Measurements from ENCODE around the gene TRUB1.

The TRUB1 gene

DNA sequence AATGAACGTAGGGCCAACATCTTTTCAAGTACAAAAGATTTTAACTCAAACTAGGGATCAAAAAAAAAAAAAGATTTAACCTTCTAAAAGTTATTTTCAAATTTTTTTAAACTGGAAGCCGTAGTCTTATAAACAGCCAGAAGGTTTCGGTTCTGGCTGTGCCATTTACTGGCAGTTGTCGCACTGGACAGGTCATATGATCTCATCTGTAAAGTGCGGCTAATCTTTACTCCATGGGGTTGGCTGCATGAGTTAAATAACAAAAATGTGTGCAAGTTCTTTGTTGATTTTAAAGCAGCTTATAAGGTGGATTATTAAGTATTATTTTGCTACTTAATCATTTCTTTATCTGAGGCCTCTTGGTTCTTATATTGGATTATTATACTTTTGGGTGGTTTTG is 36.6 kb downstream of the TRUB1 start:
- DNase-seq (ENCODE audit: low read depth in 2 of 2, low spot score in 1 of 2): no peak

DNA sequence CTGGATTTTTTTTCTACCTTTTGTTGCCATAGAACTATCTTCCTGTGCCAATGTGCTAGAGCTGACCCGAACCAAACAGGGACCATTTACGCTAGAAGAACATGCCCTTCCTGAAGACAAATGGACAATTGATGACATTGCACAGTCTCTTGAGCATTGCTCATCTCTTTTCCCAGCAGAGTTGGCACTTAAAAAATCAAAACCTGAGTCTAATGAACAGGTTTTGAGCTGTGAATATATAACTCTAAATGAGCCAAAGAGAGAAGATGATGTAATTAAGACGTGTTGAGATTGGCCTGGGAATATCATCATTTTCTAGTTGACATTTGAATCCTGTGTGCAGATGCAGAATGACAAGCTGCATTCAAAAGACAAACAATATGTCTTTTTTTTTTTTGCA is 37.1 kb downstream of the TRUB1 start:
- no peak for DNase-seq (ENCODE audit: low read depth in 2 of 2, low spot score in 1 of 2)

DNA sequence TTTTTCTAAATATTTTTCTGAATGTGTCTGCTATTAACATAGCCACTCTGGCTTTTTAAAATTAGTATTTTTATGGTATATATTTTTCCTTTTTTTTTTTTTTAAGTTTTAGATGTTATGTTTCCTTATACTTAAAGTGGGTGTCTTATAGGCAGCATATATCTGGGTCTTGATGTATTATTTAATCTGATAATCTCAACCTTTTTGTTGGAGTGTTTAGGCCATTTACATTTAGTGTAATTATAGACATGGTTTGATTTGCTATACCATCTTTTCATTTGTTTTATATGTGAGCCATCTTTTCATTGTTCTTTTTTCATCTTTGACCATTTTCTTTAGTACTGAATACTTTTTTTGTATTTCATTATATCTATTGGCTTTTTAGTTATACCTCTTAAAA is 45.0 kb downstream of the TRUB1 start:
- DNase-seq (ENCODE audit: low read depth in 2 of 2, low spot score in 1 of 2): no peak

DNA sequence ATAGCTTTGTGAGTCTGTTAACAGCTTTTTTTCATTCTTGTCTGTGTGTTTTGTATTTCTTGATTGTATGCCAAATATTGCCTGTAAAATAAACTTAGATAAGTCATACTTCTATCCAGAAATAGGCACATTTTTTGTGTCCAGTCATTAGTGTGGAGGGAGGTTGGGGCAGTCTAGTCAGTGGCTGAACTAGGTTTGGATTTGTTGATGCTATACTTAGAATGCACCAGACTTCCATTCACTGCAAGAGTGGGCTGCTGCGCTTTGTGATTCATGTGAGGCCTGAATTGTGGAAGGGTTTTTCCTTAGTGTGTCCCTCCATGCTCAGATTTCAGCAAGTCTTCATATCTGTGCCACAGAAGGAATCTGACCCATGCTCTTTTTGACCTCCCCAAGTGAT is 50.0 kb downstream of the TRUB1 start:
- no peak for DNase-seq (ENCODE audit: low read depth in 2 of 2, low spot score in 1 of 2)

GRCh38 chr10:114990586-114990985 is 52.6 kb downstream of the TRUB1 start:
- DNase-seq (ENCODE audit: low read depth in 2 of 2, low spot score in 1 of 2): no peak

DNA sequence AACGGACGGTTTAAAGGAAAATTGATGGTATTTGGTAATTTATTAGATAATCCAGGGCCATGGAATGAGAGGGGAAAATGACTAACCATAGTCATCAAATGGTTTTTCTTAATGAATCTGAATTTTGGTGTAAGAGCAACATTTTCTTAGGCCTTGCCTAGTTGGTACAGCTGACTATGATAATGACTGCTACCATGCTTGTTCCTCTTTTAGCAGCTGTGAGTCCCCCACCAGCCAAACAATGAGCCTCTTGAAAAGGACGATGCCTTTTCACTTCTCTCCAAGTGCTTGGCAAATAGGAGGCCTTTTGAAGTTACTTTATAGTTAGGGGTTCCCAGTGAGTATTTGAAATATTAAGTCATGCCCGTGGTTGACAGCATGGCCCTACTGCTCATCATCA is 53.0 kb downstream of the TRUB1 start:
- no peak for DNase-seq (ENCODE audit: low read depth in 2 of 2, low spot score in 1 of 2)

GRCh38 chr10:114992189-114992775 is 54.3 kb downstream of the TRUB1 start:
- DNase-seq (ENCODE audit: low read depth in 2 of 2, low spot score in 1 of 2): no peak

GRCh38 chr10:114995468-114996247 is 57.7 kb downstream of the TRUB1 start:
- DNase-seq (ENCODE audit: low read depth in 2 of 2, low spot score in 1 of 2): no peak

DNA sequence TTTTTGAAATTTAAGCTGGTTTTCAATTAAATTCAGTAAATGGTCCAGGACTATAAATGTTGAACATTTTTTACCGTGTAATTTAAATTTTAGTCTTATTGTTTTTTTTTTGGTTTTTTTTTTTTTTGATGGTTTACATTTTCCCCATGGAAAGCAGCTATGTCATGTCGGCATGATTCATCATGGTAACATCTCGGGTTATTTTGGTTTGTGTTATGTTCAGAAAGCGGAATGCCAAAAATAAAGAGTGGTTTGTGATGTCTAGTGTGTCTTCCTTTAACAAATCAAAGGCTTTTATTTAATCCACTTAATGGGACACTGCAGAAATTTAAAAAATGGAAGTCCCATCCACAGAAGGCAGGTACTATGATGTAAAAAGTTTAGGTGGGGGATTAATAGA is 58.5 kb downstream of the TRUB1 start:
- no peak for DNase-seq (ENCODE audit: low read depth in 2 of 2, low spot score in 1 of 2)

DNA sequence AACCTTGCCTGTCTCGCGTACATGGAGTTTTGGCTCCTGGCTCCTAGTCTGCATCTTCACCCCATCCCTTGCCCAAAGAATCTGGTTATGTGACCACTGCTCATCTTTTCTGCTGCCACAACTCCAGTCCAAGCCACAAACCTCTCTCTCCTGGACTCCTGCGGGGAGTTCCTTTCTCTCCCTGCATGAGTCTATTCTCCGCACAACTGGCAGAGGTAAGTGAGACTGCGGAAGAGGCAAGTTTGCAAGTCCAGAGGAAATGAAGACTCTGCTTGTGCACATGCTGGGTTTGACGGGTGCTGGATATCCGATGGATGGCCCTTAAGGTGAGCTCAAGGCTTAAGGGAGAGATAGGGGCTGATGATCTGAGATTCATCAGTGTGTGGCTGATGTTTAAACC is 61.0 kb downstream of the TRUB1 start:
- DNase-seq (ENCODE audit: low read depth in 2 of 2, low spot score in 1 of 2): no peak

DNA sequence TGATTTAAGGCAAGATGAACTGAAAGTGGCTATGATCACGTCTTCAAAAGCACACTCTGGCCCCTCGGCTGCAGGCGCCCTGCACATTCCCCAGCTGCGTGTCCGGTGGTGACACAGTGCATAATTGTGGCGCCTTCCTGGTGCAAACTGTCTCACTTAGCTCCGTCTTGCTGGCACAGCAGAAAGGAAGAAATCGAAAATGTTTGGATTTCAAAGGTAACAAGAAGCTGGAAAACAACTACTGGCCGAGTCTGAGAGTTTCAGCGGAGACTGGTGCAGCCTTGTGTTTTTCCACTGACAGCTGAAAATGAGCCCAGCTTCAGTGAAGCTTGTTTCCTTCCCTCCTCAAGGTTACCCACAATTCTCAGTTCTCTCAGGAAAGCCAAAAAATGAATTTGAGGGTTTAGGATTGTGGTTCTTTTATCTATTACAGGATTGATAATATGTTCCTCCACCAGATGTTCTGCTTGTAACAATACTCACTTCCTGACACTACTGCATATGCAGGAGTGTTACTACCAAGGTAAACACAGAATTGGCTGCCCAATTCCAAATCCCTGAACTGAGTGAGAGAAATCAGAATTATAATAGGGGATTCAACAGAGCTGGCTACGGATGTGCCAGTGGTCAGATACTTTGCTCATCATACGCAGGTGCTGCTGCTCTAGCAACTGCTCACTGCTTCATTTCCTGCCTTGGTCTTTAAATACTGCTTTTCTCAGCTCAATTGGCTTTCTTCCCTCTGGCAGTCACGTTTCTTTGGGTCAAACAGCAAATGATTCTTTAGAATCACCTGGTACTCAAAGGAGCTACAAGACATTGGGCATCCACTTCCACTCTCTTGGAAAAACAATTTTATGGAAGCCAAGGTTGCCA is 63.7 kb downstream of the TRUB1 start:
- no peak for DNase-seq (ENCODE audit: low read depth in 2 of 2, low spot score in 1 of 2)

DNA sequence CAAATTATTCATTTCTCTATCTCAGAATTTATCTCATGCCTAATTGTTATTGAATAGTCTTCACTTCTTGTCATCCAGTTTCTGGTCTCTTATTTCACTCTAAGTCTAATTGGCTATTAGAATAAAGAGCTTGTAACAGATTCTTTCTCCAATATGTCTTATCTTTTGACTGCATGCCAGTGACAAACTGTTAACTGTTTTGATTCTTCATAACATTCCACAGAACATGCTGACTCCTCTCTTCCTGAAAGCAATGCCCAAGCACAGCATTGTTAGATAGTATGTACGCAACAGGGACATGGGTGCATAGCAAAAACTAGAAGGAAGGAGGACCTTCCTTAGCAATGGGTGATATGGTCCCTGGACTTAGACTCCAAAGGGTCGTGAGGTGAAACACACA is 65.4 kb downstream of the TRUB1 start:
- no peak for DNase-seq (ENCODE audit: low read depth in 2 of 2, low spot score in 1 of 2)

GRCh38 chr10:115004236-115004862 is 66.4 kb downstream of the TRUB1 start:
- no peak for DNase-seq (ENCODE audit: low read depth in 2 of 2, low spot score in 1 of 2)

DNA sequence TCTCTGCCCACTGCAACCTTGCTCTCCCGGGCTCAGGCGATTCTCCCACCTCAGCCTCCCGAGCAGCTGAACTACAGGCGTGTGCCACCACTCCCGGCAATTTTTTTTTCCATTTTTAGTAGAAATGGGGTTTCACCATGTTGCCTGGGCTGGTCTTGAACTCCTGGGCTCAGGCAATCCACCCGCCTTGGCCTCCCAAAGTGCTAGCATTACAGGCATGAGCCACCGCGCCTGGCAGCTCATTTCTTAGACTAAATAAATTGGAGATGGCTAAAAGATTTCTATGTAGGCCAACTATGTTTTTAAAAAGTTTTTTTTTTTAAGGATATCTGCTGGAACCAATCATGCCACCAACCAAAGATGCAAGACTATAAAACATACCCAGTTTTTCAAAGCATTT is 67.8 kb downstream of the TRUB1 start:
- no peak for DNase-seq (ENCODE audit: low read depth in 2 of 2, low spot score in 1 of 2)

GRCh38 chr10:115018185-115018931 is 80.4 kb downstream of the TRUB1 start:
- DNase-seq (ENCODE audit: low read depth in 2 of 2, low spot score in 1 of 2): no peak

- no peak for DNase-seq (ENCODE audit: low read depth in 2 of 2, low spot score in 1 of 2)
Observed at GRCh38 chr10:115020449-115020848, 82.5 kb downstream of the TRUB1 start.

DNA sequence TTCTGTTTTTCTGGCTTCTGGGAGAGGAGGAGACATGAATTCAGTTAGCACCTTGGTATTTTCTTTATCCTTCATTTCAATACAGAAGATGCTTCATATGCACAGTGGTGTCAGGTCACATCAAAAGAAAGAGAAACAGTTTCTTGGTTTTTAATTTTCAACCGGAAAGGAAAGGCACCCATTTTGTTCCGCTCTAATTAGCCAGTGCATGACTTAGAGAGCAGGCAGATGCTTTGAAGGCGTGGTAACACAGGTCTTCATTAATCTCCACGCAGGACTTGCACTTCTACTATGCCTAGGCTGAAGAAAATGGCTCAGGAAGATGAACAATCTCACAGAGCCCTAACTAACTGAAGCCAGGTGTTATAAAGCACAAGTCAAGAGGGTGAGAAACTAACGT is 84.7 kb downstream of the TRUB1 start:
- no peak for DNase-seq (ENCODE audit: low read depth in 2 of 2, low spot score in 1 of 2)

GRCh38 chr10:115023715-115024114 is 85.7 kb downstream of the TRUB1 start:
- DNase-seq (ENCODE audit: low read depth in 2 of 2, low spot score in 1 of 2): no peak

DNA sequence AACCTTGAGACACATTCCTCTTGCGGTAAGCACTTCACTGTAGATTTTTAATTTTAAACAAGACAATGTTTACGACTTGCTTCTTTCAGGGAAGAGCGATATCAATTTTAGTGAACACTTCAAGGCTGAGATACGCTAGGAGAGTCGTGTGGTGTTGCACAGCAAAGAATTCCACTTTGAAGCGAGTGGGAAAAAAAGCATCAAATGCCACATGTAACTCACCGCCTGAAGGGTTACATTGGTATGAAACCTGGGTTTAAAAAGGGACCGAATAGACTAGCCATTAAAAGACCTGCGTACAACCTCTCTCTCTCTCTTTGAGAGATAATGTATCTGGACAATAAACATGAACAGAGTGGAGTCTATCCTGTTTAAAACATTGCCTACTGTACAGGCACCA is 86.4 kb downstream of the TRUB1 start:
- DNase-seq (ENCODE audit: low read depth in 2 of 2, low spot score in 1 of 2): no peak

- DNase-seq (ENCODE audit: low read depth in 2 of 2, low spot score in 1 of 2): no peak
Observed at GRCh38 chr10:115026056-115026745, 88.2 kb downstream of the TRUB1 start.
